GM12872 (cell line): ENCODE data around the gene NKD2.

Experiments
- CTCF ChIP-seq: IDR thresholded peaks from 3 replicates; pipeline ENCODE4 v1.5.1; 2011; ENCODE audit warnings: low read depth, mild to moderate bottlenecking, low read length, moderate library complexity; ENCODE audit not compliant: insufficient read depth

Gene NKD2

GRCh38 chr5:1031306-1031959 is 22.8 kb downstream of the NKD2 start:
- TF ChIP-seq CTCF: no peak

- TF ChIP-seq CTCF: no peak
These were observed 23.4 kb downstream of the NKD2 start for GRCh38 chr5:1032011-1032410.

GRCh38 chr5:1032551-1033027 is 24.0 kb downstream of the NKD2 start:
- no peak for TF ChIP-seq CTCF

GRCh38 chr5:1033178-1033577 is 24.6 kb downstream of the NKD2 start:
- TF ChIP-seq CTCF: no peak

GRCh38 chr5:1033606-1034420 is 25.2 kb downstream of the NKD2 start:
- TF ChIP-seq CTCF: no peak

GRCh38 chr5:1034421-1034905 is 25.9 kb downstream of the NKD2 start:
- TF ChIP-seq CTCF: no peak

- no peak for TF ChIP-seq CTCF
These were observed 26.4 kb downstream of the NKD2 start for GRCh38 chr5:1034986-1035385.
